ENCODE measurements around the gene JPH3.
"Not testable (repeated sequence)": the region's sequence is repeated elsewhere in the genome, so short reads cannot be mapped to it uniquely, and the experiment has no call there.

The JPH3 gene

GRCh38 chr16:87569601-87570571 lies 32.4 kb upstream of the JPH3 start:
- Mint-ChIP-seq H3K27ac (no peak overlapping the region), H3K27me3 (peaks cover 4% of the 10 kb centered on the region), H3K4me3 (no peak overlapping the region), H3K4me1 (no peaks in the 10 kb centered on the region), H3K9me3 (no peaks in the 10 kb centered on the region), H3K36me3 (no peaks in the 10 kb centered on the region)

GRCh38 chr16:87570572-87570937 lies 31.8 kb upstream of the JPH3 start:
- Mint-ChIP-seq H3K4me1 (no peaks in the 10 kb centered on the region), H3K9me3 (no peaks in the 10 kb centered on the region), H3K27me3 (peaks cover 4% of the 10 kb centered on the region), H3K27ac (no peak overlapping the region), H3K36me3 (no peaks in the 10 kb centered on the region), H3K4me3 (no peak overlapping the region)

- Mint-ChIP-seq H3K4me1 (no peaks in the 10 kb centered on the region), H3K36me3 (no peaks in the 10 kb centered on the region), H3K27me3 (peaks cover 4% of the 10 kb centered on the region), H3K27ac (no peak overlapping the region), H3K4me3 (no peak overlapping the region), H3K9me3 (no peaks in the 10 kb centered on the region)
Measured at GRCh38 chr16:87570938-87571867, 31.1 kb upstream of the JPH3 start.

- H3K9me3 Mint-ChIP-seq = no peaks in the 10 kb centered on the region
- no peak overlapping the region for H3K4me3 Mint-ChIP-seq
- H3K36me3 Mint-ChIP-seq = no peaks in the 10 kb centered on the region
- H3K4me1 Mint-ChIP-seq = no peaks in the 10 kb centered on the region
- no peak overlapping the region for H3K27ac Mint-ChIP-seq
- peaks cover 6% of the 10 kb centered on the region for H3K27me3 Mint-ChIP-seq
Measured at GRCh38 chr16:87571868-87572244, 30.5 kb upstream of the JPH3 start.

GRCh38 chr16:87572959-87573358 lies 29.3 kb upstream of the JPH3 start:
- H3K9me3 Mint-ChIP-seq = no peaks in the 10 kb centered on the region
- no peak overlapping the region for H3K4me3 Mint-ChIP-seq
- H3K36me3 Mint-ChIP-seq = no peaks in the 10 kb centered on the region
- H3K27me3 Mint-ChIP-seq = peaks cover 6% of the 10 kb centered on the region
- no peak overlapping the region for H3K27ac Mint-ChIP-seq
- no peaks in the 10 kb centered on the region for H3K4me1 Mint-ChIP-seq

- H3K4me1 Mint-ChIP-seq = no peaks in the 10 kb centered on the region
- H3K27me3 Mint-ChIP-seq = peaks cover 13% of the 10 kb centered on the region
- H3K4me3 Mint-ChIP-seq = no peak overlapping the region
- no peaks in the 10 kb centered on the region for H3K36me3 Mint-ChIP-seq
- H3K27ac Mint-ChIP-seq = no peak overlapping the region
- H3K9me3 Mint-ChIP-seq = no peaks in the 10 kb centered on the region
Measured at GRCh38 chr16:87575027-87575804, 27.1 kb upstream of the JPH3 start.

GRCh38 chr16:87576171-87576570 lies 26.1 kb upstream of the JPH3 start:
- Mint-ChIP-seq H3K36me3 (no peaks in the 10 kb centered on the region), H3K27ac (no peak overlapping the region), H3K9me3 (no peaks in the 10 kb centered on the region), H3K4me1 (no peaks in the 10 kb centered on the region), H3K4me3 (no peak overlapping the region), H3K27me3 (peaks cover 13% of the 10 kb centered on the region)

- H3K27ac Mint-ChIP-seq, H3K4me1 Mint-ChIP-seq: not testable (repeated sequence)
Measured at GRCh38 chr16:87578142-87578930, 24.0 kb upstream of the JPH3 start.

GRCh38 chr16:87579691-87580090 lies 22.6 kb upstream of the JPH3 start:
- H3K27ac Mint-ChIP-seq = no peak overlapping the region

More at GRCh38 chr16:87578142-87578930, 24.0 kb upstream of the JPH3 start:
- peaks cover 12% of the 10 kb centered on the region for H3K27me3 Mint-ChIP-seq
- not testable (repeated sequence) for H3K36me3 Mint-ChIP-seq, H3K4me3 Mint-ChIP-seq, H3K9me3 Mint-ChIP-seq

GRCh38 chr16:87580855-87581261 lies 21.4 kb upstream of the JPH3 start:
- H3K4me3 Mint-ChIP-seq = no peak overlapping the region

More at GRCh38 chr16:87579691-87580090, 22.6 kb upstream of the JPH3 start:
- Mint-ChIP-seq H3K9me3 (no peaks in the 10 kb centered on the region), H3K36me3 (no peaks in the 10 kb centered on the region), H3K4me3 (no peak overlapping the region), H3K4me1 (no peaks in the 10 kb centered on the region), H3K27me3 (peaks cover 13% of the 10 kb centered on the region)

GRCh38 chr16:87581857-87582215 lies 20.5 kb upstream of the JPH3 start:
- H3K4me3 Mint-ChIP-seq = no peak overlapping the region
- no peaks in the 10 kb centered on the region for H3K36me3 Mint-ChIP-seq
- H3K27me3 Mint-ChIP-seq = peaks cover 14% of the 10 kb centered on the region
- H3K4me1 Mint-ChIP-seq = no peaks in the 10 kb centered on the region
- H3K27ac Mint-ChIP-seq = no peak overlapping the region
- H3K9me3 Mint-ChIP-seq = no peaks in the 10 kb centered on the region

More at GRCh38 chr16:87580855-87581261, 21.4 kb upstream of the JPH3 start:
- H3K36me3 Mint-ChIP-seq = no peaks in the 10 kb centered on the region
- H3K4me1 Mint-ChIP-seq = no peaks in the 10 kb centered on the region
- H3K27me3 Mint-ChIP-seq = peaks cover 13% of the 10 kb centered on the region
- no peaks in the 10 kb centered on the region for H3K9me3 Mint-ChIP-seq
- H3K27ac Mint-ChIP-seq = no peak overlapping the region

GRCh38 chr16:87582216-87582965 lies 19.9 kb upstream of the JPH3 start:
- Mint-ChIP-seq H3K36me3 (no peaks in the 10 kb centered on the region), H3K9me3 (no peaks in the 10 kb centered on the region), H3K27ac (no peak overlapping the region), H3K4me1 (no peaks in the 10 kb centered on the region), H3K27me3 (peaks cover 16% of the 10 kb centered on the region), H3K4me3 (no peak overlapping the region)

GRCh38 chr16:87582966-87583325 lies 19.4 kb upstream of the JPH3 start:
- H3K27ac Mint-ChIP-seq = no peak overlapping the region
- no peaks in the 10 kb centered on the region for H3K4me1 Mint-ChIP-seq
- H3K9me3 Mint-ChIP-seq = no peaks in the 10 kb centered on the region
- no peaks in the 10 kb centered on the region for H3K36me3 Mint-ChIP-seq
- H3K4me3 Mint-ChIP-seq = no peak overlapping the region
- peaks cover 17% of the 10 kb centered on the region for H3K27me3 Mint-ChIP-seq

GRCh38 chr16:87583453-87584131 lies 18.7 kb upstream of the JPH3 start:
- Mint-ChIP-seq H3K4me1 (no peaks in the 10 kb centered on the region), H3K36me3 (no peaks in the 10 kb centered on the region), H3K27ac (no peak overlapping the region), H3K4me3 (no peak overlapping the region), H3K9me3 (no peaks in the 10 kb centered on the region), H3K27me3 (peaks cover 19% of the 10 kb centered on the region)
